Stimulated activated effector memory CD8-positive, alpha-beta T cell treated with anti-CD3 and anti-CD28 coated beads, Interleukin-12 subunit alpha, Interleukin-12 subunit beta, amount 100 ng/mL, for 72 hours (primary cell): ENCODE data around the gene FNDC3B.
"Not testable (repeated sequence)": the region's sequence is repeated elsewhere in the genome, so short reads cannot be mapped to it uniquely, and the experiment has no call there.

ENCODE experiments used
- ATAC-seq: fragments of 150-1000 bp; cut with Tn5 transposase; 2 replicates; pipeline ENCODE4 v1.10.0; 2021
- DNase-seq, 2 donors: peaks; one replicate each; pipeline ENCODE4 v3.0.0; 2021 to 2022; ENCODE audit warnings: low spot score in 2 of 2
- H3K27ac Mint-ChIP-seq: one replicate; pipeline ENCODE4 v1.8.0; 2022; ENCODE audit warnings: mild to moderate bottlenecking, mixed read lengths
- H3K36me3 Mint-ChIP-seq: one replicate; pipeline ENCODE4 v1.8.0; 2022; ENCODE audit warnings: mild to moderate bottlenecking, mixed read lengths
- H3K4me1 Mint-ChIP-seq: one replicate; pipeline ENCODE4 v1.8.0; 2022; ENCODE audit warnings: mixed read lengths
- H3K4me3 Mint-ChIP-seq: one replicate; pipeline ENCODE4 v1.8.0; 2022; ENCODE audit warnings: mild to moderate bottlenecking, mixed read lengths
- H3K9me3 Mint-ChIP-seq: one replicate; pipeline ENCODE4 v1.8.0; 2022; ENCODE audit warnings: mixed read lengths

The FNDC3B gene

GRCh38 chr3:172359996-172360395 is 320.6 kb downstream of the FNDC3B start:
- Mint-ChIP-seq H3K27ac (no peak overlapping the region), H3K4me1 (no peaks in the 10 kb centered on the region), H3K36me3 (peaks cover 50% of the 10 kb centered on the region), H3K9me3 (no peaks in the 10 kb centered on the region), H3K4me3 (no peak overlapping the region)
- DNase-seq (no peak), ATAC-seq (no peak)

GRCh38 chr3:172362583-172362982 is 323.2 kb downstream of the FNDC3B start:
- no peaks in the 10 kb centered on the region for H3K4me1 Mint-ChIP-seq
- DNase-seq (no peak), ATAC-seq (no peak)
- no peak overlapping the region for H3K4me3 Mint-ChIP-seq
- H3K27ac Mint-ChIP-seq = no peak overlapping the region
- H3K36me3 Mint-ChIP-seq = peaks cover 46% of the 10 kb centered on the region
- no peaks in the 10 kb centered on the region for H3K9me3 Mint-ChIP-seq

GRCh38 chr3:172364374-172365027 is 325.1 kb downstream of the FNDC3B start:
- no peaks in the 10 kb centered on the region for H3K9me3 Mint-ChIP-seq
- ATAC-seq = no peak
- no peak for DNase-seq
- no peak overlapping the region for H3K27ac Mint-ChIP-seq
- no peaks in the 10 kb centered on the region for H3K4me1 Mint-ChIP-seq
- no peak overlapping the region for H3K4me3 Mint-ChIP-seq
- H3K36me3 Mint-ChIP-seq = peaks cover 54% of the 10 kb centered on the region

GRCh38 chr3:172365028-172365567 is 325.7 kb downstream of the FNDC3B start:
- H3K36me3 Mint-ChIP-seq = peaks cover 54% of the 10 kb centered on the region
- no peak overlapping the region for H3K27ac Mint-ChIP-seq
- H3K4me1 Mint-ChIP-seq = no peaks in the 10 kb centered on the region
- no peaks in the 10 kb centered on the region for H3K9me3 Mint-ChIP-seq
- H3K4me3 Mint-ChIP-seq = no peak overlapping the region
- no peak for ATAC-seq
- no peak for DNase-seq

GRCh38 chr3:172367205-172368105 is 328.1 kb downstream of the FNDC3B start:
- DNase-seq = no peak
- no peak for ATAC-seq
- H3K27ac Mint-ChIP-seq = no peak overlapping the region
- no peaks in the 10 kb centered on the region for H3K9me3 Mint-ChIP-seq
- no peaks in the 10 kb centered on the region for H3K4me1 Mint-ChIP-seq
- no peak overlapping the region for H3K4me3 Mint-ChIP-seq
- peaks cover 39% of the 10 kb centered on the region for H3K36me3 Mint-ChIP-seq

- not testable (repeated sequence) for DNase-seq, H3K27ac Mint-ChIP-seq, H3K4me3 Mint-ChIP-seq, H3K9me3 Mint-ChIP-seq, ATAC-seq, H3K4me1 Mint-ChIP-seq
- peaks cover 28% of the 10 kb centered on the region for H3K36me3 Mint-ChIP-seq
These were observed 329.2 kb downstream of the FNDC3B start for GRCh38 chr3:172368556-172368955.

GRCh38 chr3:172369590-172370259 is 330.3 kb downstream of the FNDC3B start:
- H3K9me3 Mint-ChIP-seq = no peaks in the 10 kb centered on the region
- no peak overlapping the region for H3K4me3 Mint-ChIP-seq
- ATAC-seq = no peak
- no peaks in the 10 kb centered on the region for H3K4me1 Mint-ChIP-seq
- no peak for DNase-seq
- H3K36me3 Mint-ChIP-seq = peaks cover 23% of the 10 kb centered on the region
- no peak overlapping the region for H3K27ac Mint-ChIP-seq

- H3K4me1 Mint-ChIP-seq = no peaks in the 10 kb centered on the region
- H3K36me3 Mint-ChIP-seq = peaks cover 23% of the 10 kb centered on the region
These were observed 331.0 kb downstream of the FNDC3B start for GRCh38 chr3:172370419-172370818.

GRCh38 chr3:172371544-172371943 is 332.2 kb downstream of the FNDC3B start:
- ATAC-seq = no peak
- Mint-ChIP-seq H3K4me3 (no peak overlapping the region), H3K36me3 (peaks cover 26% of the 10 kb centered on the region), H3K9me3 (no peaks in the 10 kb centered on the region), H3K27ac (no peak overlapping the region), H3K4me1 (no peaks in the 10 kb centered on the region)
- DNase-seq = no peak

More at GRCh38 chr3:172370419-172370818, 331.0 kb downstream of the FNDC3B start:
- ATAC-seq (no peak), DNase-seq (no peak)
- Mint-ChIP-seq H3K4me3 (no peak overlapping the region), H3K27ac (no peak overlapping the region), H3K9me3 (no peaks in the 10 kb centered on the region)

GRCh38 chr3:172372895-172373294 is 333.5 kb downstream of the FNDC3B start:
- H3K4me1 Mint-ChIP-seq = no peaks in the 10 kb centered on the region
- H3K9me3 Mint-ChIP-seq = no peaks in the 10 kb centered on the region
- no peak overlapping the region for H3K27ac Mint-ChIP-seq
- no peak for DNase-seq
- H3K36me3 Mint-ChIP-seq = peaks cover 30% of the 10 kb centered on the region
- ATAC-seq = no peak
- no peak overlapping the region for H3K4me3 Mint-ChIP-seq

GRCh38 chr3:172373912-172374311 is 334.5 kb downstream of the FNDC3B start:
- DNase-seq (no peak), ATAC-seq (no peak)
- Mint-ChIP-seq H3K36me3 (peaks cover 36% of the 10 kb centered on the region), H3K9me3 (no peaks in the 10 kb centered on the region), H3K4me1 (no peaks in the 10 kb centered on the region), H3K4me3 (no peak overlapping the region), H3K27ac (no peak overlapping the region)

- no peak for ATAC-seq
- no peak overlapping the region for H3K27ac Mint-ChIP-seq
- H3K4me3 Mint-ChIP-seq = no peak overlapping the region
- peaks cover 46% of the 10 kb centered on the region for H3K36me3 Mint-ChIP-seq
- no peaks in the 10 kb centered on the region for H3K9me3 Mint-ChIP-seq
- DNase-seq = no peak
- no peaks in the 10 kb centered on the region for H3K4me1 Mint-ChIP-seq
These were observed 335.9 kb downstream of the FNDC3B start for GRCh38 chr3:172375206-172375850.

- Mint-ChIP-seq H3K9me3 (no peaks in the 10 kb centered on the region), H3K4me1 (no peaks in the 10 kb centered on the region), H3K36me3 (peaks cover 53% of the 10 kb centered on the region), H3K4me3 (no peak overlapping the region), H3K27ac (no peak overlapping the region)
- ATAC-seq = no peak
- no peak for DNase-seq
These were observed 337.0 kb downstream of the FNDC3B start for GRCh38 chr3:172376402-172376801.

- ATAC-seq (no peak), DNase-seq (no peak)
- no peak overlapping the region for H3K4me3 Mint-ChIP-seq
- no peaks in the 10 kb centered on the region for H3K9me3 Mint-ChIP-seq
- no peak overlapping the region for H3K27ac Mint-ChIP-seq
- no peaks in the 10 kb centered on the region for H3K4me1 Mint-ChIP-seq
- peaks cover 51% of the 10 kb centered on the region for H3K36me3 Mint-ChIP-seq
These were observed 337.5 kb downstream of the FNDC3B start for GRCh38 chr3:172376881-172377280.

- Mint-ChIP-seq H3K4me3 (no peak overlapping the region), H3K27ac (no peak overlapping the region), H3K4me1 (no peaks in the 10 kb centered on the region), H3K9me3 (no peaks in the 10 kb centered on the region), H3K36me3 (peaks cover 64% of the 10 kb centered on the region)
- DNase-seq (no peak), ATAC-seq (no peak)
These were observed 339.1 kb downstream of the FNDC3B start for GRCh38 chr3:172378439-172378838.
